NCI-H2029 treated with DMSO at 0.1 percent for 48 hours (cell line): ENCODE data around the gene OGFOD3.
"Not testable (repeated sequence)": the region's sequence is repeated elsewhere in the genome, so short reads cannot be mapped to it uniquely, and the experiment has no call there.

ENCODE experiments used
- DNase-seq: peaks from one replicate; lab custom pipeline; 2025; lab: John Stamatoyannopoulos, UW

Gene OGFOD3

DNA sequence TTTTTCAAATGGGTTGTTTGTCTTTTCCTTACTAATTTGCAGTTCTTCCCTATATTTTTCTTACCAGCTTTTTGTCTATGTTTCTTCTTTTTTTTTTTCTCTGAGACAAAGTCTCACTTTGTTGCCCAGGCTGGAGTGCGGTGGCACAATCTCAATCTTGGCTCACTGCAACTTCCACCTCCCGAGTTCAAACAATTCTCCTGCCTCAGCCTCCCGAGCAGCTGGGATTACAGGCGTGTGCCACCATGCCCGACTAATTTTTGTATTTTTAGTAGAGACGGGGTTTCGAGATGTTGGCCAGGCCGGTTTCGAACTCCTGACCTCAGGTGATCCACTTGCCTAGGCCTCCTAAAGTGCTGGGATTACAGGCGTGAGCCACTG lies 45.3 kb downstream of the OGFOD3 start:
- DNase-seq, result not testable (repeated sequence)

DNA sequence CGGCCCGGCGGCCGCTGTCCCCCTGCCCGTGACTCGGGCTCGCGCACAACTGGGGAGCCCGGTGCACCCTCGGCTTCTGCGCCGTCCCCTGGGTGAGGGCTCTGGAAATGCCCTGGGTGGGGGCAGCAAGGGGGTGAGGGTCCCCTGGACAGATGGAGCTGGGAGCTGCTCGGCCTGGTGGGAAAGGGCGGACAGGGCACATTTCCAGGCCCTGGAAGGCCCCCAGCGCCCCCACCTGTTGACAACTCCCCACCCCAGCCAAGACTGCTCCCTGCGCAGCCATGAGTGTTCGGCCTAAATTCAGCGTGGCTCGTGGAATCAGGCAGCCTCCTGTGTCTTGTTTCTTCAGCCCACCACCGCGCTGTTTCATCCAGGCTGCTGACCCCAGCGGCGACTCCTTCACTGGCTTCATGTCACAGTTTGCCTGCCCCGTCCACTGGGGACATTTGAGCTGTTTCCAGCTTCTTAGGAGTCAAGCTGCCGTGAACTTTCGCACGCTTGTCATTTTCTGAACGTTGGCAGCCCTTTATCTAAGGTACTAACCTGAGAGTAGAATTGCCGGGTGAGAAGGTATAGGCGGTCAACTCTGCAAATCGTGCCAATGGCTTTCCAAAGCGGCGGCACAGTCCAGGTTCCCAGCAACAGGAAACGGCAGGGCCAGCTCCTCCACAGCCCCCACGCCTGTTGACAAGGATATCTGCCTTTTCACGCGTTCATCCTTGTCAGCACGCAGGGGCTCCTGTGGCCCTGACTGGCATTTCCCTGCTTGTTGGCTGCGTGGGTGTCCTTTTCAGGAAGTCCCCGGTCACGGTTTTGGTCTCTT lies 45.9 kb downstream of the OGFOD3 start:
- DNase-seq, result no peak

DNA sequence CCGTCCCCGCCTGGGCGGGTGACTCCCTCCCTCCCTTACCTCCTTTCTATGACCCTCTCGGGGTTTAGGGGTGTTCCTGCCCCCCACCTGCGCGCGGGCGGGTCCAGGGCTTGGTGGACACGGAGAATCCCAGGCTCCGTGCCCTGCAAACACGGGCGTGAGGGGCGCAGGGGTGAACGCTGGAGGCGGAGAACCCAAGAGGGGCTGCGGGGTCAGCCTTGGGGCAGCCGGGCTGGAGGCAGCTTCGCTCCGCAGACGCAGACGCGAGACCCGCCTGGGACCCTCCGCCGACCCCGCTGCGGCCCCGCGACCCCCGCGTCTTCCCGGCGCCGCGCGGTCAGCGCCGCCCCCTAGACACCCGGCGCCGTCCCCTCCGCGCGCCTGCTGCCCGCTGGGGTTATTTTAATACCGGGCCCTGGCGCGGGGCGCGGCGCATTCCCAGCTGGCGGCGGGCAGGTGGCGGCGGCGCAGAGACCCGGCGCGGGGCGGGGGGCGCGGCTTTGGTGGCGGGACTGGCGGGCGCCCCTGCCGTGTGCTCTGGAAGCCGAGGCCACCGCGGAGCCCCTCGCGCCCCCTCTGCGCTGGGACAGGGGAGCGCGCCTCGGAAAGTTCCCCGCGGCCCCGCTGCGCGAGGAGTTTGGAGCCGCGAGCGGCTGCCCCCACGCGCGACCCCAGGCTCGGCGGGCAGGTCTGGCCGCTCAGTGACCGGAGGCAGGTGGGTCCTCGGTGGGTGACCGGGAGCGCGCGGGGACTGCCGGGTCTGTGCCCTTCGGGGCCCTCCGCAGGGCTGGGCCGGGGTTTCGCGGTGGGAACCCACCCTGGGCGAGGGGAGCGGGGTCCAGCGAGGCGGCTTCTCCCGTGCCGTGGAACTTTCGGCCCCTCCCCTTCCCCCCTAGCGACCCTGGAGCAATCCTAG lies 46.8 kb downstream of the OGFOD3 start, which contains the start of gene UTS2R:
Gene UTS2R, plus strand, starts transcription at position 433 of the 916 bp plus-strand sequence. CDS start 2,560 bp downstream, outside the sequence.
- DNase-seq, result no peak

DNA sequence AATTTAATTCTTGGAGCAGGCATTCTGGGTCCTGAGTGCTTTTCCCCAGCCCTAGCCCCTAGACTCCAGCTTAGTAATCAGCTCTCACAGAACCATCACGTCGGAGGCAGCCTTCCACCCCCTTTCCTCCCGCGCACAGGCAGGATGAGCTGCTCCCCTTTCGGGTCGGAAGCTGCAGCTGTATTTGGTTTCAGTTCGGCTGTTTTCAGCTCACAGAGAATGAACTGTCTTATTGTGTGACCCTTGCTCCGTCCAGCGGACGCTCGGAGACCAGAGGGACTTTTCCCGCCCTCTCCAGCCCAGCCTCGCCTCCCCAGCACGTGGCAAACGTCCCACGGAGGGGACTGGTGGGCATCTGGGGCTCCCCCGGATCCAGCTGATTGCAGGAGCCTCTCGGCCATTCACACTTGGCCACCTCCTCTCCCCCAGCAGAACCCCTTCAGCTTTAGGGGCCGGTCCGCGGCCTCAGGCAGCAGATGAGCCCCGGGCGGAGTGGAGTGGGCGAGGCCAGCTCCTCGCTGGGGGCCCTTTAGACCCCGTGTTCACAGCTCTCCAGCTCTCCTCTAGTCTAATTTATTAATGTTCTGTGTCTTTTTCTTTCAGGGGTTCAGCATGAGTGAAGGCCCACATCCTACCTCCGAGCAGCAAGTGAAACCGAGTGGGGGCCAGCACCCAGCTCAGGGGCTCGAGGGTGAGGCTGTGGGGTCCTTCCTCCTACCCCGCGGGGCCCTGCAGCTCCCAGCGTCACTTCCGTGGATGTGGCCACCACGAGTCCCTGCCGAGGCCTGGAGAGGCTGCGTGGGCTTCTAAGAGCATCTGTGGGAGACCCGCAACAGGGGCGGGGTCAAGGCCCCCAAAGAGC lies 47.7 kb downstream of the OGFOD3 start:
- no peak for DNase-seq

DNA sequence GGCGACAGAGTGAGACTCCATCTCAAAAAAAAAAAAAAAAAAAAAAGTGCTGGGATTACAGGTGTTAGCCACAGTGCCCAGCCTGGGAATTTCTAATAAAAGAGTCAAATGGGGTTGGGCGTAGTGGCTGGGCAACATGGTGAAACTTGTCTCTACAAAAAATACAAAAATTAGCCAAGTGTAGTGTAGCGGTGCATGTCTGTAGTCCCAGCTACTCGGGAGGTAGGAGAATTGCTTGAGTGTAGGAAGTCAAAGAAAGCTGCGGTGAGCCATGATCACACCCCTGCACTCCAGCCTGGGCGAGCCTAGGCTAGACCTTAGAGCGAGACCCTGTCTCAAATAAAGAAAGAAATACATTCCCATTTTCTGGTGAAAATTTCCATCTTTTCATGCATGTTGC lies 49.2 kb downstream of the OGFOD3 start:
- DNase-seq, result no peak

DNA sequence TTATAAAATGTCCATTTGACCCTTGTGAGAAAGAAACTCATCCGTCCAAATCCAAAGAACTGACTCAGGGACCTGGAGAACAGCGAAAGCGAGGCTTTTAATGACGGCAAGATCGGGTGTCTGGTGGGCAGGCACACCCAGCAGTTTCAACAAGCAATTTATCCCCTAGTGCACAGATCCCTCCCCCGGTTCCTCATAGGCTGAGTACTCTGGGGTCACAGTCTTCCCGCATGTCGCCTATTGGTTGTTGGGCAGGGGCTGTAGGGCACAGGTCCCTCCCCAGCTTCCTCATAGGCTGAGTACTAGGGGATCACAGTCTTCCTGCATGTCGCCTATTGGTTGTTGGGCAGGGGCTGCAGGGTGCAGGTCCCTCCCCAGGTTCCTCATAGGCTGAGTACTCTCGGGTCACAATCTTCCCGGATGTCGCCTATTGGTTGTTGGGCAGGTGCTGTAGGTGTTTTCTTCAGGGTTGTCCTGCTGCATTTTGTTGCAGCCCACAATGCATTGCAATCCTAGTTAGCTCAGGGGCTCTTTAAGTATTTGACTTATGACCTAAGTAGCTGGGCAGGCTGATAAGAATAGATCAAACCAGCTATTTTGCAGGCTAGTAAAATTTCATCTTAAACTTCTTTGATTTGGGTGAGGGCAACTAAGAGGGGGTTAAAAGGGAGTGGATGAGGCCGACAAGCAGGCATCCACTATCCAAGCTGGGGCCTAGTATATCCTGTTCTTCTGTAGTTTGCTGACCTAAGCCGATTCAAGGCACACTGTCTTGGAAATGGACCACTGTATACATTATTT lies 50.5 kb downstream of the OGFOD3 start:
- no peak for DNase-seq

DNA sequence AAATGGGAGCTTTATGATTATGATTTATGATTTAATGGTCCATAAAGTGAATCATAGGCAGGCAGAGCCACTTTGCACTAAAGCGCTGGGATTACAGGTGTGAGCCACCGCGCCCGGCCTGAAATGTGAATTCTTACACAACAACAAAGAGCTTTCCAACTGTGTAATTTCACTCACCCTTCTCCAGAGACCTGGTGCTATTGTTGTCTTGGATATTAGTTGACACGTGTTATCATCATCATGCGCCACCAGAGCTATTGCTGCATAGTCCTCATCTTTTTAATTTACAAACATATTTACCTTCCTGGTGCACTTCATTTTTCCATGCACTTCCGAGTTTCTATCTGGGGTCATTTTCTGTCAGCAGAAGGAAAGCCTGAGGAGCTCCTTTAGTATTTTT lies 51.6 kb downstream of the OGFOD3 start:
- no peak for DNase-seq

DNA sequence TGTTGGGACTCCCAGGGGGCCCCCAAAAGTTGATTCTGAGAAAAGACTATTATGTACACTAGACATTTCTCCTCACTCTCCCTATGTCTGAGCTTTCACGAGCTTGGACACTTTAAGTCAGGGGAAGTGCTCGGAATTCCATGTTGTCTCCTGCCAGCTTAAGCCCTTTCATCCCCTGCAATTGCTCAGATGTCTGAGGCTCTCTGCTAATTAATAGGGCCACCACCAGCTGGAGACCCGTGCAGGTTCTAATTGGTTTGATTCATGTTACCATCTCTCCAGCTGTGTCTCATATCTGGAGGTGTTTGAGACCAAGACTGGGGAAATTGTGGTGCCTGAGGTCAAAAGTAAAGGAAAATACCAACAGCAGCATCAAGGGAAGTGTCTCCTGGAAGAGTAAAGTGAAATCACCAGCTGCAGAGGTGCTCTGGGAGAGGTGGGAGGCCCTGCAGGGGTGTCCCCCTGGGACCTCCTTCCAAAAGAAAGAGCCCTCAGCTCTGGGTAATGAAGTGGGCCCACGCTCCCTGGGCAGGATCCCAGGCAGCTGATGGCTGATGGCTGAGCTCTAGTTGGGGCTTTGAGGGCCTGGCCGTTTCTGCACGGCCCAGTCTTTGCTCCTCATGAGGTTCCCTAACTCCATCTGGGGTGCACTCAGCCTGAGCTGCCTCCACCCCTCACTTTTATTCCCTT lies 52.6 kb downstream of the OGFOD3 start:
- DNase-seq, result no peak

DNA sequence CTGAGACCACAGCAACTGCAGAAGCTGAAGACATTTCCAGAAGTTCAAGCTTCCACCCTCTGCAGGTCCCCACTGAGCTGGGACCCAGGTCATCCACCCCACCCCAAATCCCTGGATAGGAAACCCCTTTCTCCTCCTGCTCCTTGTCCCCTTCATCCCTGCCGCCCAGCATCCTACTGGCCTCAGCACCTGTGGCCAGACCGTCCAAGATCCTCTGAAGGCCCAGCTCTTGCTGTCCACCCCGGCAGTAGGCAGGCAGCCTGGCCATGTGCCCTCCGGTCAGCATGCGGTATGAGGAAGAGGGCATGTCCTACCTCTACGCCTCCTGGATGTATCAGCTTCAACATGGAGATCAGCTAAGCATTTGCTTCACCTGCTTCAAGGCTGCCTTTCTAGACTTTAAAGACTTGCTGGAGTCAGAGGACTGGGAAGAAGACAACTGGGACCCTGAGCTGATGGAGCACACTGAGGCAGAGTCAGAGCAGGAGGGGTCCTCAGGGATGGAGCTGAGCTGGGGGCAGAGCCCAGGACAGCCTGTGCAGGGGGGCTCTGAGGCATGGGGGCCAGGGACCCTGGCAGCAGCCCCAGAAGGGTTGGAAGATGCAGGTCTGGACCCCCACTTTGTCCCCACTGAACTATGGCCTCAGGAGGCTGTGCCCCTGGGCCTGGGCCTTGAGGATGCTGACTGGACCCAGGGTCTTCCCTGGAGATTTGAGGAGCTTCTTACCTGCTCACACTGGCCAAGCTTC lies 56.3 kb downstream of the OGFOD3 start:
- DNase-seq, result no peak

DNA sequence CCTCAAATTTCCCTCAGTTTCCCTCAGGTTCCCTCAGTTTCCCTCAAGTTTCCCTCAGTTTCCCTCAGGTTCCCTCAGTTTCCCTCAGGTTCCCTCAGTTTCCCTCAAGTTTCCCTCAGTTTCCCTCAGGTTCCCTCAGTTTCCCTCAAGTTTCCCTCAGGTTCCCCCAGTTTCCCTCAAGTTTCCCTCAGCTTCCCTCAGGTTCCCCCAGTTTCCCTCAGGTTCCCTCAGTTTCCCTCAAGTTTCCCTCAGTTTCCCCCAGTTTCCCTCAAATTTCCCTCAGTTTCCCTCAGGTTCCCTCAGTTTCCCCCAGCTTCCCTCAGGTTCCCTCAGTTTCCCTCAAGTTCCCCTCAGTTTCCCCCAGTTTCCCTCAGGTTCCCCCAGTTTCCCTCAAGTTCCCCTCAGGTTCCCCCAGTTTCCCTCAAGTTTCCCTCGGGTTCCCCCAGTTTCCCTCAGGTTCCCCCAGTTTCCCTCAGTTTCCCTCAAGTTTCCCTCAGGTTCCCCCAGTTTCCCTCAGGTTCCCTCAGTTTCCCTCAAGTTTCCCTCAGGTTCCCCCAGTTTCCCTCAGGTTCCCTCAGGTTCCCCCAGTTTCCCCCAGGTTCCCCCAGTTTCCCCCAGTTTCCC lies 58.8 kb downstream of the OGFOD3 start:
- DNase-seq, result not testable (repeated sequence)

DNA sequence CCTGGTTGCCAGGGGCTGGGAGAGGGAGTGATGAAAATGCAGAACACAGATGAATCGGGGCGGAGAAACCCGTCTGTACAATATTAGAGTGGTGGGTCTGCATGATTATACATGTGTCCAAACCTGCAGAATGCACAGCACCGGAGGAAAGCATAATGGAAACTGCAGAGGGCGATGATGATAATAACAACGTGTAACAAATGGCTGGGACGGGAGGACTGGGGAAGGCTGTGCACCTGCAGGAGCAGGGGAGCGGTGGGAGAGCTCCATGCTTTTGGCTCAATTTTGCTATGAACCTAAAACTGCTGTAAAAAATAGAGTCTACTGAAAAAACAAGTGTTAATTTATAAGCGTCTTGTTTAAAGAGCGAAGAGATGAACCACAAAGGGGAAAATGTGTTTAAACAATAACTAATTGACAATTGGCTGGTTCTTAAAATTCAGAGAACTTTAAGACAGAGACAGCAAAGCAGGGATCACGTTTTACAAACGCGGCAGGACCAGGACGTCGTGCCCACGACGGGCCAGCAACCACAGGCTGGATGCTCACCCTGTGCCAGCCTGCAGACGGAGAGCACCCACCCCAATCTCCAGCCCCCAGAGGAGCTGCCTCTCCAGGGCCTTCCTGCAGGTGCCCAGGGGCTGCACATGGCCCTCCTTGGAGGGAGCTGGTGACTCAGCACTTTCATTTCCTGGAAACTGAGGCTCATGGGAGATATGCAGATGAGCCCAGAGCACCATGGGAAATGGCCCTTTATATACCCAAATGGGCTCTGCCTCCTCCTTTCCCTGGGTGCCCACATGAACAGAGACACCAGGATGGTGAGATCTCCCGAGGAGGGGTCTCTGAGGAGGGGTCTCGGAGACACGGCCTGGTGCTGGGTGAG lies 59.7 kb downstream of the OGFOD3 start, which contains the start of gene TEX19:
Gene TEX19, plus strand, starts transcription at position 783 of the 886 bp plus-strand sequence. CDS start 2,904 bp downstream, outside the sequence.
- DNase-seq, result no peak

DNA sequence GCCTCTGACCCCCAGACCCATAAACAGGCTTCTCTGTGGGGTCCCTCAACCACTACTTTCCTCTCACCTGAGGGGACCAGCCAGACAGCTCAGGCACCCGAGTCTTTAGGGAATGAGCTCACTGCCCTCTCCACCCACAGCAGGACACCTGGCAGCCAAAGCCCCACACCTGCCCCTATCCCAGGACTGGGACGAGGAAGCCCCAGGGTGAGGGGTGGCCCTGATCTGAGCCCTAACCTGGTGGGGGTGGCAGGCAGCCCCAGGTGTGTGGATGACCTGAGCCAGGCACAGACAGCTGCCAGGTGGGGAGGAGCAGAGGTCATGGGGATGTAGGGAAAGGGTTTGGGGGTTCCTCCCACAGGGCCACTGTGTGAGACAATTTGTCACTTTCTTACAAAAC lies 61.0 kb downstream of the OGFOD3 start:
- no peak for DNase-seq

DNA sequence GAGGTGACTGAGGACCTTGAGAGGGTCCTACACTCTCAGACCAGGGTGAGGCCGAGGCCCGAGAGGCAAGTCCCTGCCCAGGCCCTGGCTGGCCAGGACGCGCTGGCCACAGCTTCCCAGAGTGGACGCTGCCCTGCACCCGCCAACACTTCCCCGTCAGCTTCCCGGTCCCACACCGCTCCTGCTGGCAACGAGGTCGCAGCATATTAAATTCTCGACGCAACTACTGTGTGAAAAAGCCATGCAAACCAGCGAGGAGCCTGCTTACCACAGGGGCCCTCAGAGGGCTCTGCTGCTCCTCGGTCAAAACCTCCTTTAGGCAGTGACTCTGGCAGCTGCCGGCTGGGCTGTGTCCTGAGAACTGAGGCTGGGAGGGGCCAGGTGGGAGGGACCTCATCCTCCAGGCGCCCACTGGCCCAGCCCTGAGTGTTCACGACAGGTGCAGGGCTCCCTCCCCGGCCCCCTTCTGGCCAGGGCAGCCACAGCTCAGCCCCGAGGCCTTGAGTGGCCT lies 61.5 kb downstream of the OGFOD3 start:
- DNase-seq, result no peak

DNA sequence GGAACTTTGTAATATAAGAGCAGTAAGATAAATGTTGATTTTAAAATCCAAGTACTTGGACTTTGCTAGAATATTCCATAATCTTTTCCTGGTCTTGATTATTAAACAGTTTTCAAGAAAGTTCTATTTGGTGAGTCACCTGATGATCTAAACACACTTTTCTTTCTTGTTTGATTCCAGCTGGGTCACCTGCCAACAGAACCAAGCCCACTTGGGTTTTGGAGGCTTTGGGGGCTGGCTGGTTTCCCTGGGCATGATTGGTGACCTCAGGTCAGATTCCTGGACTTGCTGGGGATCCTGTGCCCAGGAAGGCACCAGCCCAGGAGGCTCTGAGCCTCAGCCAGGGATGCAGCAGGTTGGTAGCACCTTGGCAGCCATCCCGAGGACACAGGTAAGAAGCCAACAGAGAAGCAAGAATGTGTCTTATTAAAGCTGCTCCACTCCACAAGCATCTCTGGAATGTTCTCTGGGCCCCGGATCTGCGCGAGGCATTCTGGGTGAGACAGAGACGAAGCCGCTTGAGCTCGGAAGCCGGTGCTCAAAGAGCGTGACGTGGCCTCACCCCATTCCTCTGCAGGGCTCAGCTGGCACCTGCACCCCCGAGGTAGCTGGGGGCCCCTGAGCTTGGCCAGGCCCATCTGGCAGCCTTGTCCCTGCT lies 62.5 kb downstream of the OGFOD3 start:
- DNase-seq, result no peak

DNA sequence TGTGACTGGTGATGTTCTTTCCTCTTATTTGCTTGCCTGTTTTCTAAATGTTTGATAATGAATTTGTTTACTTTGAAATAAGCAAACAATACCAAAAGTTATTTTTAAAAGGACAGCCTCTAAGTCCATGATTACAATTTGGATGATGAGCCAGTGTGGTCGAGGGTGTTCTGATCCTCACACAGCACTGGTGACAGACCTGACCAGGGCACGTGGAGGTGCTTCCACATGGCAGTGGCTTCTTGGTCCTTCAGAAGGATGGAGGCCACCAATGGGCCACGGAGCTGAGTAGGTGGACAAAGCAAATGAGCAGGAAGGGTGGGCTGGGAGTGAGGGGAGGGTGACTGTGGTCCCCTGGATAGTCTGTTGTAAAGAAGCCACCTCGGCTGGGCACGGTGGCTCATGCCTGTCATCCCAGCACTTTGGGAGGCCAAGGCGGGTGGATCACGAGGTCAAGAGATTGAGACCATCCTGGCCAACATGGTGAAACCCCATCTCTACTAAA lies 63.5 kb downstream of the OGFOD3 start:
- DNase-seq, result no peak

DNA sequence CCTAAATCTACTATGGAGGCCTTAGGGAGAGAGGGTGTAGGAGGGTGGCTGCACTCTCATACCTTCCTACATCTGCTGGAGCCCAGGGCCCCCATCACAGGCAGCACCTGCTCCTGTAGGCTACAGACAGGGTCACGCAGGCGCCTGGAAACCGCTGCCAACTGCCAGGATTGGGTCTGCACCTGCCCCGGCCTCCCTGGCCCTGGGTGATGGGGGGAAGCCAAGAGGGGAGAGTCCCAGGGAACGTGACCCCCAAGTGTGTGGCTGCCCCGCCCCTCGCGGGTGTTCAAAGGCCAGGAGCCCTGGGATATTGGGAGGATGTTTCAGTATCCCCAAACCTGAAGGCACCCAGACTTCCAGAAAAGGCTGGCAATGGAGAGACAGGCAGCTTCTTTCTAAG lies 64.9 kb downstream of the OGFOD3 start:
- no peak for DNase-seq
